ENCODE measurements around the gene MINDY4.
"Not testable (repeated sequence)": the region's sequence is repeated elsewhere in the genome, so short reads cannot be mapped to it uniquely, and the experiment has no call there.

MINDY4 gene

GRCh38 chr7:30805081-30805691 lies 34.0 kb downstream of the MINDY4 start:
- no peak for DNase-seq

- DNase-seq = no peak
Observed at GRCh38 chr7:30805931-30806330, 34.7 kb downstream of the MINDY4 start.

- not testable (repeated sequence) for DNase-seq
Observed at GRCh38 chr7:30807477-30807876, 36.3 kb downstream of the MINDY4 start.

GRCh38 chr7:30807941-30808340 lies 36.7 kb downstream of the MINDY4 start:
- not testable (repeated sequence) for DNase-seq

- no peak for DNase-seq
Observed at GRCh38 chr7:30810986-30811385, 39.8 kb downstream of the MINDY4 start.

- no peak for DNase-seq
Observed at GRCh38 chr7:30812676-30813075, 41.5 kb downstream of the MINDY4 start.

GRCh38 chr7:30813466-30813865 lies 42.2 kb downstream of the MINDY4 start:
- DNase-seq = no peak

- no peak for DNase-seq
Observed at GRCh38 chr7:30814700-30815387, 43.6 kb downstream of the MINDY4 start.

GRCh38 chr7:30815388-30815854 lies 44.2 kb downstream of the MINDY4 start:
- no peak for DNase-seq

GRCh38 chr7:30815951-30816644 lies 44.9 kb downstream of the MINDY4 start:
- no peak for DNase-seq

GRCh38 chr7:30816645-30817370 lies 45.6 kb downstream of the MINDY4 start:
- DNase-seq = no peak

GRCh38 chr7:30817371-30817767 lies 46.2 kb downstream of the MINDY4 start:
- DNase-seq = no peak

- DNase-seq = no peak
Observed at GRCh38 chr7:30824821-30825720, 53.9 kb downstream of the MINDY4 start.

GRCh38 chr7:30826181-30826580 lies 55.0 kb downstream of the MINDY4 start:
- DNase-seq = no peak

GRCh38 chr7:30828591-30828990 lies 57.4 kb downstream of the MINDY4 start:
- DNase-seq = no peak

- no peak for DNase-seq
Observed at GRCh38 chr7:30829471-30829870, 58.3 kb downstream of the MINDY4 start.

GRCh38 chr7:30831227-30831626 lies 60.0 kb downstream of the MINDY4 start:
- DNase-seq = no peak

- no peak for DNase-seq
Observed at GRCh38 chr7:30831936-30832335, 60.7 kb downstream of the MINDY4 start.

- DNase-seq = not testable (repeated sequence)
Observed at GRCh38 chr7:30834017-30834674, 62.9 kb downstream of the MINDY4 start.

GRCh38 chr7:30835396-30835915 lies 64.2 kb downstream of the MINDY4 start:
- no peak for DNase-seq

- no peak for DNase-seq
Observed at GRCh38 chr7:30836991-30837390, 65.8 kb downstream of the MINDY4 start.

Data from RPMI8226 (cell line).